IMR-90 (cell line): ENCODE data around the gene IL36B. TPM values are rescaled to one million over a fixed set of nuclear protein-coding genes. Genes with fewer than 3 reads are reported as not detected.

Experiments
- ATAC-seq: fragments of 200-7000 bp; cut with Tn5 transposase; 2 replicates; pipeline ENCODE4 v1.9.1; 2020; ENCODE audit warnings: low read depth, mild to moderate bottlenecking, moderate library complexity
- BruUV-seq: library from RNA; stranded (reverse); fragments of 400-500 nt; replicated peaks from 2 replicates; lab custom pipeline; 2021; lab: Mats Ljungman, UMichigan
- CTCF ChIA-PET: fragments of 300-600 bp; formaldehyde crosslinking; extraction: SDS; loops from one replicate; lab custom pipeline; 2021; ENCODE audit warnings: antibody characterized with exemption; lab: Yijun Ruan, JAX
- POLR2A ChIA-PET: fragments of 300-600 bp; sonication (Branson Sonifier 250); formaldehyde crosslinking; loops from one replicate; lab custom pipeline; 2022; ENCODE audit warnings: antibody characterized with exemption; ENCODE audit not compliant: unreplicated experiment; lab: Charles Lee
- DNase-seq: peaks from one replicate; pipeline ENCODE4 v3.0.0; 2013
- H2AFZ ChIP-seq: replicated peaks from 2 replicates; pipeline ENCODE3; 2013; ENCODE audit warnings: low read length, mild to moderate bottlenecking; ENCODE audit not compliant: poor library complexity
- H2AK5ac ChIP-seq: 2 replicates; pipeline ENCODE4 v1.6.1; 2013; ENCODE audit warnings: low read depth, low read length, inconsistent platforms
- H2AK9ac ChIP-seq: replicated peaks from 2 replicates; pipeline ENCODE3; 2013; ENCODE audit warnings: mild to moderate bottlenecking, low read depth, low read length, moderate library complexity; ENCODE audit not compliant: poor library complexity
- H2BK120ac ChIP-seq: 2 replicates; pipeline ENCODE4 v1.6.1; 2013; ENCODE audit warnings: low read depth, low read length, inconsistent platforms
- H2BK15ac ChIP-seq: 3 replicates; pipeline ENCODE4 v1.6.1; 2013; ENCODE audit warnings: low read depth, low read length, inconsistent platforms
- H2BK20ac ChIP-seq: 2 replicates; pipeline ENCODE4 v1.6.1; 2013; ENCODE audit warnings: low read depth, mild to moderate bottlenecking, inconsistent platforms, low read length, moderate library complexity
- H2BK5ac ChIP-seq: 2 replicates; pipeline ENCODE4 v1.6.1; 2013; ENCODE audit warnings: mild to moderate bottlenecking, low read depth, low read length, inconsistent platforms; ENCODE audit not compliant: poor library complexity, severe bottlenecking
- H3K14ac ChIP-seq: replicated peaks from 2 replicates; pipeline ENCODE4 v1.6.1; 2013; ENCODE audit warnings: low read depth, low read length, inconsistent platforms
- H3K18ac ChIP-seq: 2 replicates; pipeline ENCODE4 v1.6.1; 2013; ENCODE audit warnings: low read depth, low read length, control low read depth
- H3K23ac ChIP-seq: 2 replicates; pipeline ENCODE4 v1.6.1; 2013; ENCODE audit warnings: low read depth, low read length, inconsistent platforms
- H3K27ac ChIP-seq: 2 replicates; pipeline ENCODE4 v1.5.1; 2013; ENCODE audit warnings: mild to moderate bottlenecking, control low read depth, low read length; ENCODE audit not compliant: insufficient read depth
- H3K27me3 ChIP-seq: 2 replicates; pipeline ENCODE4 v1.6.1; 2013; ENCODE audit warnings: low read length; ENCODE audit not compliant: control insufficient read depth, insufficient read depth
- H3K36me3 ChIP-seq: 2 replicates; pipeline ENCODE4 v1.6.1; 2013; ENCODE audit warnings: low read length, mixed read lengths; ENCODE audit not compliant: control insufficient read depth, insufficient read depth
- H3K4ac ChIP-seq: 2 replicates; pipeline ENCODE4 v1.6.1; 2013; ENCODE audit warnings: low read depth, low read length, inconsistent platforms
- H3K4me1 ChIP-seq: 2 replicates; pipeline ENCODE4 v1.6.1; 2013; ENCODE audit warnings: low read length, mixed read lengths; ENCODE audit not compliant: control insufficient read depth, insufficient read depth
- H3K4me2 ChIP-seq: 2 replicates; pipeline ENCODE4 v1.6.1; 2013; ENCODE audit warnings: low read depth, mild to moderate bottlenecking, control low read depth, low read length, moderate library complexity
- H3K4me3 ChIP-seq: 2 replicates; pipeline ENCODE4 v1.5.1; 2013; ENCODE audit warnings: low read depth, mild to moderate bottlenecking, control low read depth, low read length, moderate library complexity; ENCODE audit not compliant: insufficient read depth
- H3K56ac ChIP-seq: 2 replicates; pipeline ENCODE4 v1.6.1; 2013; ENCODE audit warnings: low read length, inconsistent platforms; ENCODE audit not compliant: insufficient read depth; ENCODE audit errors: extremely low read depth
- H3K79me1 ChIP-seq, 2 experiments: 2 replicates each; pipeline ENCODE4 v1.6.1; 2013; ENCODE audit warnings: low read length in 2 of 2, inconsistent platforms in 1 of 2, low read depth in 1 of 2
- H3K9ac ChIP-seq: 2 replicates; pipeline ENCODE4 v1.6.1; 2013; ENCODE audit warnings: low read depth, low read length, control low read depth
- H3K9me1 ChIP-seq: 2 replicates; pipeline ENCODE4 v1.6.1; 2013; ENCODE audit warnings: low read length, inconsistent platforms; ENCODE audit not compliant: insufficient read depth
- H3K9me3 ChIP-seq: 2 replicates; pipeline ENCODE4 v1.6.1; 2013; ENCODE audit warnings: low read length; ENCODE audit not compliant: control insufficient read depth, insufficient read depth
- H4K20me1 ChIP-seq: 2 replicates; pipeline ENCODE4 v1.6.1; 2013; ENCODE audit warnings: low read length, inconsistent platforms; ENCODE audit not compliant: insufficient read depth
- H4K5ac ChIP-seq: 2 replicates; pipeline ENCODE4 v1.6.1; 2013; ENCODE audit warnings: mild to moderate bottlenecking, low read depth, low read length, control low read depth
- H4K8ac ChIP-seq, 2 experiments: 2 replicates each; pipeline ENCODE4 v1.6.1; 2013; ENCODE audit warnings: low read depth in 2 of 2, low read length in 2 of 2, control low read depth in 1 of 2, inconsistent platforms in 1 of 2
- H4K91ac ChIP-seq: 2 replicates; pipeline ENCODE4 v1.6.1; 2013; ENCODE audit warnings: low read depth, low read length, inconsistent platforms; ENCODE audit not compliant: insufficient read depth
- CEBPB ChIP-seq: IDR thresholded peaks from 2 replicates; pipeline ENCODE4 v1.6.1; 2012; ENCODE audit warnings: low read depth, low read length, improper control_type of control experiment
- CHD1 ChIP-seq: IDR thresholded peaks from 2 replicates; pipeline ENCODE4 v1.6.1; 2012; ENCODE audit warnings: low read depth, low read length, improper control_type of control experiment
- MAFK ChIP-seq: IDR thresholded peaks from 2 replicates; pipeline ENCODE4 v1.6.1; 2012; ENCODE audit warnings: low read depth, low read length, improper control_type of control experiment
- MXI1 ChIP-seq: IDR thresholded peaks from 2 replicates; pipeline ENCODE4 v1.6.1; 2012; ENCODE audit warnings: low read depth, mild to moderate bottlenecking, low read length, moderate library complexity, borderline replicate concordance
- POLR2A ChIP-seq: IDR thresholded peaks from 2 replicates; pipeline ENCODE4 v1.6.1; 2012; ENCODE audit warnings: mild to moderate bottlenecking, low read depth, low read length
- RAD21 ChIP-seq: IDR thresholded peaks from 2 replicates; pipeline ENCODE4 v1.6.1; 2012; ENCODE audit warnings: low read length, improper control_type of control experiment
- RCOR1 ChIP-seq: IDR thresholded peaks from 2 replicates; pipeline ENCODE4 v1.6.1; 2012; ENCODE audit warnings: mild to moderate bottlenecking, low read length, improper control_type of control experiment; ENCODE audit not compliant: insufficient replicate concordance
- RFX5 ChIP-seq: IDR thresholded peaks from 2 replicates; pipeline ENCODE4 v1.8.0; 2012; ENCODE audit warnings: low read depth, mild to moderate bottlenecking, low read length, moderate library complexity
- WGBS, 2 experiments: methylation state at CpG; one replicate each; pipeline versions ENCODE4 v1.1.5 to v1.1.7; 2013; ENCODE audit warnings: missing lambda C conversion rate in 2 of 2; ENCODE audit not compliant: insufficient read length in 1 of 2; ENCODE audit errors: extremely low coverage in 2 of 2; 5-methylcytosine and 5-hydroxymethylcytosine counted together
- dilution Hi-C: fragments of 300-500 bp; cut with HindIII; formaldehyde crosslinking; loops from one replicate; pipeline ENCODE4 v1.14.3; 2018; ENCODE audit warnings: low sequenced_read_pairs; ENCODE audit not compliant: unreplicated experiment
- in situ Hi-C: fragments of 300-500 bp; cut with MboI; formaldehyde crosslinking; loops from 3 replicates; pipeline ENCODE4 v1.14.3; 2019; ENCODE audit warnings: low sequenced_read_pairs, inconsistent platforms, mixed read lengths
- intact Hi-C: fragments of 100-400 bp; cut with micrococcal nuclease; formaldehyde crosslinking; loops from 2 replicates; pipeline ENCODE4 v1.10.0; 2022
- polyA plus RNA-seq, 3 experiments: library from polyadenylated mRNA; depleted of rRNA; stranded (reverse); fragments of >200 nt; gene quantifications; 2 replicates each; pipeline ENCODE4 v1.2.3, GENCODE V29; 2012; ENCODE audit warnings: low replicate concordance in 1 of 3
- total RNA-seq: library from RNA; depleted of rRNA; stranded (reverse); fragments of >200 nt; gene quantifications from 2 replicates; pipeline ENCODE4 v1.2.3, GENCODE V29; 2012
- TF ChIP-seq, protein P1 (sequence below): fragments of 150-350 bp; IDR thresholded peaks from 2 replicates; pipeline ENCODE4 v1.6.1; 2017; ENCODE audit warnings: mild to moderate bottlenecking, antibody characterized with exemption, low read length, low read depth
- TF ChIP-seq, protein P2 (sequence below): fragments of 150-350 bp; IDR thresholded peaks from 2 replicates; pipeline ENCODE4 v1.6.1; 2016; ENCODE audit warnings: low read depth, mild to moderate bottlenecking, low read length, moderate library complexity, borderline replicate concordance
- TF ChIP-seq, protein P3 (sequence below): conservative IDR thresholded peaks from 2 replicates; pipeline ENCODE4 v1.5.1; 2012; ENCODE audit warnings: mild to moderate bottlenecking, low read depth, low read length, improper control_type of control experiment

Gene IL36B
- total and polyA plus RNA-seq, 2 of the 4 experiments (the other 2 are of a cell fraction) = not detected

DNA sequence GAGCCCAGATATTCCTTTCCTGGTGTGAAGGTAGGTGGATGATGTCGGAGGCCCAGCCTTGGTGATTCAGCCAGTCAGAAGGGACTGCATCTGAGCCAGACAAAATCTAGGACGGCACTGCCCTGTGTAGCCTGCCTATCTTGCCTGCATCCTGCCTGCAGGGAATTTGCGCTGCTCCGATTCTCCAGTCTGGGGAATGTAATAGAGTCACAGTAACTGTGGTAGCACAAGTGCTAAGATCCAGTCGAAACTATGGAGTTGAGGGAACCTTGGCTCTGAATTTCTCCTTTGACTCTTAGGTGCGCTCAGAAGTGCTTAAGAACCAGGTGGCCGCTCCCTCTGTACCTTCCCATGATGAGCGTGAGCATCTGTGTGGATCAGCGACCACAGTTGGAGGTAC lies 15.9 kb downstream of the IL36B start:
- Histone ChIP-seq H3K9me3 (no peaks in the 10 kb centered on the region), H3K9ac (no peak overlapping the region), H3K4me2 (no peak overlapping the region), H3K18ac (no peak overlapping the region), H3K4ac (no peak overlapping the region), H3K4me1 (no peaks in the 10 kb centered on the region), H3K36me3 (no peaks in the 10 kb centered on the region), H3K14ac (no peak overlapping the region), H2BK5ac (no peak overlapping the region), H2AFZ (peak overlapping the region; percentile 26), H4K20me1 (no peaks in the 10 kb centered on the region), H2BK120ac (no peak overlapping the region), H2AK5ac (no peak overlapping the region), H2BK15ac (no peak overlapping the region), H2AK9ac (no peak overlapping the region), H4K8ac (no peak overlapping the region), H3K56ac (no peak overlapping the region), H3K23ac (no peak overlapping the region), H3K4me3 (no peak overlapping the region), H3K9me1 (no peaks in the 10 kb centered on the region), H2BK20ac (no peak overlapping the region), H3K27me3 (peaks cover 15% of the 10 kb centered on the region), H4K5ac (no peak overlapping the region), H3K27ac (no peak overlapping the region), H3K79me1 (no peaks in the 10 kb centered on the region), H4K91ac (no peak overlapping the region)
- BruUV-seq = no TSS peak
- intact Hi-C loops (no loop called here), in situ Hi-C loops (no loop called here), dilution Hi-C loops (no loop called here)
- ChIA-PET POLR2A (no interaction called here), CTCF (no interaction called here)
- ATAC-seq = no peak
- DNase-seq = no peak
- WGBS, 2 experiments = 66% methylated on average over 7 of the region's 9 CpGs; no CpG with 5 or more reads in 1 of the 2 experiments
- TF ChIP-seq CEBPB (no peak), RAD21 (no peak), POLR2A (no peak), RCOR1 (no peak), MAFK (no peak), RFX5 (no peak), MXI1 (no peak), CHD1 (no peak)
- TF ChIP-seq, protein P1, sequence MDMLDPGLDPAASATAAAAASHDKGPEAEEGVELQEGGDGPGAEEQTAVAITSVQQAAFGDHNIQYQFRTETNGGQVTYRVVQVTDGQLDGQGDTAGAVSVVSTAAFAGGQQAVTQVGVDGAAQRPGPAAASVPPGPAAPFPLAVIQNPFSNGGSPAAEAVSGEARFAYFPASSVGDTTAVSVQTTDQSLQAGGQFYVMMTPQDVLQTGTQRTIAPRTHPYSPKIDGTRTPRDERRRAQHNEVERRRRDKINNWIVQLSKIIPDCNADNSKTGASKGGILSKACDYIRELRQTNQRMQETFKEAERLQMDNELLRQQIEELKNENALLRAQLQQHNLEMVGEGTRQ = no peak
- TF ChIP-seq, protein P2, sequence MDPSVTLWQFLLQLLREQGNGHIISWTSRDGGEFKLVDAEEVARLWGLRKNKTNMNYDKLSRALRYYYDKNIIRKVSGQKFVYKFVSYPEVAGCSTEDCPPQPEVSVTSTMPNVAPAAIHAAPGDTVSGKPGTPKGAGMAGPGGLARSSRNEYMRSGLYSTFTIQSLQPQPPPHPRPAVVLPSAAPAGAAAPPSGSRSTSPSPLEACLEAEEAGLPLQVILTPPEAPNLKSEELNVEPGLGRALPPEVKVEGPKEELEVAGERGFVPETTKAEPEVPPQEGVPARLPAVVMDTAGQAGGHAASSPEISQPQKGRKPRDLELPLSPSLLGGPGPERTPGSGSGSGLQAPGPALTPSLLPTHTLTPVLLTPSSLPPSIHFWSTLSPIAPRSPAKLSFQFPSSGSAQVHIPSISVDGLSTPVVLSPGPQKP = no peak
- TF ChIP-seq, protein P3, sequence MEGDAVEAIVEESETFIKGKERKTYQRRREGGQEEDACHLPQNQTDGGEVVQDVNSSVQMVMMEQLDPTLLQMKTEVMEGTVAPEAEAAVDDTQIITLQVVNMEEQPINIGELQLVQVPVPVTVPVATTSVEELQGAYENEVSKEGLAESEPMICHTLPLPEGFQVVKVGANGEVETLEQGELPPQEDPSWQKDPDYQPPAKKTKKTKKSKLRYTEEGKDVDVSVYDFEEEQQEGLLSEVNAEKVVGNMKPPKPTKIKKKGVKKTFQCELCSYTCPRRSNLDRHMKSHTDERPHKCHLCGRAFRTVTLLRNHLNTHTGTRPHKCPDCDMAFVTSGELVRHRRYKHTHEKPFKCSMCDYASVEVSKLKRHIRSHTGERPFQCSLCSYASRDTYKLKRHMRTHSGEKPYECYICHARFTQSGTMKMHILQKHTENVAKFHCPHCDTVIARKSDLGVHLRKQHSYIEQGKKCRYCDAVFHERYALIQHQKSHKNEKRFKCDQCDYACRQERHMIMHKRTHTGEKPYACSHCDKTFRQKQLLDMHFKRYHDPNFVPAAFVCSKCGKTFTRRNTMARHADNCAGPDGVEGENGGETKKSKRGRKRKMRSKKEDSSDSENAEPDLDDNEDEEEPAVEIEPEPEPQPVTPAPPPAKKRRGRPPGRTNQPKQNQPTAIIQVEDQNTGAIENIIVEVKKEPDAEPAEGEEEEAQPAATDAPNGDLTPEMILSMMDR = no peak
